Lower leg skin (tissue), 3 donors: ENCODE data around the gene ZFP91.

Source experiments
- CTCF ChIP-seq, 3 donors: fragments of 450-650 bp; IDR thresholded peaks; one replicate each; pipeline ENCODE4 v1.5.1; 2016; ENCODE audit warnings: antibody characterized with exemption in 3 of 3, mild to moderate bottlenecking in 3 of 3, moderate library complexity in 2 of 3
- POLR2A ChIP-seq, 2 donors: fragments of 450-650 bp; IDR thresholded peaks; one replicate each; pipeline ENCODE4 v1.6.1; 2016 to 2017; ENCODE audit warnings: antibody characterized with exemption in 2 of 2, mild to moderate bottlenecking in 1 of 2, moderate library complexity in 1 of 2

DNA sequence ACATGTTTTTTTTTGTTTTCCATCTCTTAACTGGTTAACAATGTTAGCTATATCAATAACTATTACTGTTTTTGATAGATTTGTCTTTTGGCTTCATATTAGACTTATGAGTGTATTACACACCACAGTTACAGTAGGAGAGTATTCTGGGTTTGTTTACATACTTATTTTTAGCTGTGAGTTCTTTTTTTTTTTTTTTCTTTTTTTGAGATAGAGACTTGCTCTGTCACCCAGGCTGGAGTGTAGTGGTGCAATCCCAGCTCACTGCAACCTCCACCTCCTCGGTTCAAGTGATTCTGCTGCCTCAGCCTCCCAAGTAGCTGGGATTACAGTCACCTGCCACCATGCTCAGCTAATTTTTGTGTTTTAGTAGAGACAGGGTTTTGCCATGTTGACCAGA, 71.6 kb downstream of the ZFP91 start:
- TF ChIP-seq CTCF (IDR thresholded peaks at IDR 0.05) (no peak), POLR2A (IDR thresholded peaks at IDR 0.05) (no peak)
